C4-2B (cell line): Measurements from ENCODE around the gene IL17D.

Experiments used
- CTCF ChIP-seq: fragments of 450-650 bp; conservative IDR thresholded peaks from 2 replicates; pipeline ENCODE4 v1.5.1; 2017; ENCODE audit warnings: mild to moderate bottlenecking
- ZFX ChIP-seq: fragments of 450-650 bp; IDR thresholded peaks from 2 replicates; pipeline ENCODE4 v1.6.1; 2017

DNA sequence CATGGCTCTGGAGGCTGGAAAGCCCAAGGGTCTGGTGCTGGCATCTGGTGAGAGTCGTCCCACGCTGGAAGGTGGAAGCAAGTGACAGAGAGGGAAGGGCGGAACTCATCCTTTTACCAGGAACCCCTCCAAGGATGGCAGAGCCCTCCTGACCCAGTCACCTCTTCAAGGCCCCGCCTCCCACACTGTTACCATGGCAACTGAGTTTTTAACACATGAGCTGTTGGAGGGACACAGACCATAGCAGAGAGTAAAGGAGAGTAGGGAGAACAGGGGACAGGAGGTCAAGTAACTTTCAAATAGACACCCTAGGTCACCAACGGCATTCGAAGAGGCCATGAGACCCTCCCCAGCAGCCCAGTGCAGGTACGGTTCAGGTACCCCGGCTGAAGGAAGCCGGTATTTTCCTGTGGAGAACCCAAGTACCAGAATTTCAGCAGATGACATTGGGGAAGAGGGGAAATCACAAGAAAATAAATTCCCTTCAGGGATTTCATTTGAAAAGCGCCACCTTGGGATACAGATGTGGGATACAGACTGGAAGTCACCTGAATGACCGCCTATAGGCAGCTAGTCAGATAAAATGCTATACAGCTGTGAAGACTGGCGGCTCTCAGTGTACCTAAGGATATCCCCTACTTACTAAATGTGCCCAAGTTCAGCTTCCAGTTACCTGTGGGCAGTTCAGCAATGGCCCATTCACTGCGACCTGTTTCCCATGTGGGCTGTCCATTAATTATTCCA is 8.0 kb downstream of the IL17D start:
- no peak for TF ChIP-seq CTCF
- TF ChIP-seq ZFX, result no peak
